Measurements from ENCODE around the gene NTM.
A peak's percentile ranks its signal among the peaks of the same experiment; 100 is the strongest.
"Not testable (repeated sequence)": the region's sequence is repeated elsewhere in the genome, so short reads cannot be mapped to it uniquely, and the experiment has no call there.

The NTM gene

DNA sequence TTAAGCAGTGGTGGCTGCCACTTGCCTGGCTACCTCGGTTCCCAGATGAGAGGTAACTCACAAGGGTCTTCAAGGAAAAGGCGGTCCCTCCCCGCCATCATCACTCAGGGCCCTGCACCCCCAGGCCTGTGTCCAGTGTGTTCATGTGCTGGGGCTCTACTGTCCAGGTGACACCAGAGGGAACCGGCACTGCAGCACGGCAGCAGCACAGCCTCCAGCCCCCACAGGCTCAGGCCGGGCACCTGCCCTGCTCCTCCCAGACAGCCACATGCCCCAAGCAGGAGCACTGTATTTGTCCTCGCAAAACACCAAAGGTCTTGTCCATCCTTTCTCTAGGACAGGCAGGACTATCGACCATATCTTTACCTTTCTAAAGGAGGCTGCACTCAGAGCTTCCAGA, 982.1 kb downstream of the NTM start:
- Histone ChIP-seq H3K9ac (ENCODE audit: low read depth in 1 of 2, low read length in 2 of 2) (no peak overlapping the region), H3K4me3 (ENCODE audit: low read depth in 1 of 2, low read length in 2 of 2) (no peak overlapping the region), H3K27ac (ENCODE audit: low read depth, low read length) (no peak overlapping the region), H3K4me1 (ENCODE audit: control insufficient read depth in 1 of 2, insufficient read depth in 2 of 2, low read length in 2 of 2) (peaks cover 0 to 4% of the 10 kb centered on the region in 2 donors), H3K36me3 (ENCODE audit: control insufficient read depth in 1 of 2, insufficient read depth in 2 of 2, low read length in 2 of 2) (no peaks in the 10 kb centered on the region), H3K27me3 (ENCODE audit: control insufficient read depth in 1 of 2, insufficient read depth in 2 of 2, low read length in 2 of 2) (no peaks in the 10 kb centered on the region), H3K9me3 (ENCODE audit: control insufficient read depth in 1 of 2, low read length in 2 of 2) (no peaks in the 10 kb centered on the region)

DNA sequence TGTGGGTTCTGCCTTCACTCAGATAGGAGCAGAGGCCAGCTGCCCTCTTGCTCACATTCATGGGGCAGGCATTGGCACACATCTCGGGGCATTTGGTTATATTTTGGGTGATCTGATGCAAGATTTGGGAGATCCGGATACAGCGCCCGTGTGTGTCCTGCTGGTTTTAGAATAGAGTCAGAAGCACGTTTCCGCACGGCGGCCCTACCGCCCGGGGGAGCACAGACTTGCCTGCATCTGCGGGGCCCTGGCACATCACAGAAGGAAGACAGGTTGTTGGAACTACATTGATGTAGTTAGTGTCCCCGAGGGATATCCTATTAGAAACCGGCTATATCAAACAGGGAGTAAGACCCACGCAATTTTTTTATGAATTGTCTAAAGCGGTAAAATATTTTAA, 982.8 kb downstream of the NTM start:
- H3K9me3 ChIP-seq (ENCODE audit: control insufficient read depth in 1 of 2, low read length in 2 of 2): no peaks in the 10 kb centered on the region
- no peaks in the 10 kb centered on the region for H3K36me3 ChIP-seq (ENCODE audit: control insufficient read depth in 1 of 2, insufficient read depth in 2 of 2, low read length in 2 of 2)
- H3K4me1 ChIP-seq (ENCODE audit: control insufficient read depth in 1 of 2, insufficient read depth in 2 of 2, low read length in 2 of 2): peaks cover 0 to 9% of the 10 kb centered on the region in 2 donors
- H3K27me3 ChIP-seq (ENCODE audit: control insufficient read depth in 1 of 2, insufficient read depth in 2 of 2, low read length in 2 of 2): no peaks in the 10 kb centered on the region
- no peak overlapping the region for H3K27ac ChIP-seq (ENCODE audit: low read depth, low read length)
- H3K9ac ChIP-seq (ENCODE audit: low read depth in 1 of 2, low read length in 2 of 2): no peak overlapping the region
- no peak overlapping the region for H3K4me3 ChIP-seq (ENCODE audit: low read depth in 1 of 2, low read length in 2 of 2)

DNA sequence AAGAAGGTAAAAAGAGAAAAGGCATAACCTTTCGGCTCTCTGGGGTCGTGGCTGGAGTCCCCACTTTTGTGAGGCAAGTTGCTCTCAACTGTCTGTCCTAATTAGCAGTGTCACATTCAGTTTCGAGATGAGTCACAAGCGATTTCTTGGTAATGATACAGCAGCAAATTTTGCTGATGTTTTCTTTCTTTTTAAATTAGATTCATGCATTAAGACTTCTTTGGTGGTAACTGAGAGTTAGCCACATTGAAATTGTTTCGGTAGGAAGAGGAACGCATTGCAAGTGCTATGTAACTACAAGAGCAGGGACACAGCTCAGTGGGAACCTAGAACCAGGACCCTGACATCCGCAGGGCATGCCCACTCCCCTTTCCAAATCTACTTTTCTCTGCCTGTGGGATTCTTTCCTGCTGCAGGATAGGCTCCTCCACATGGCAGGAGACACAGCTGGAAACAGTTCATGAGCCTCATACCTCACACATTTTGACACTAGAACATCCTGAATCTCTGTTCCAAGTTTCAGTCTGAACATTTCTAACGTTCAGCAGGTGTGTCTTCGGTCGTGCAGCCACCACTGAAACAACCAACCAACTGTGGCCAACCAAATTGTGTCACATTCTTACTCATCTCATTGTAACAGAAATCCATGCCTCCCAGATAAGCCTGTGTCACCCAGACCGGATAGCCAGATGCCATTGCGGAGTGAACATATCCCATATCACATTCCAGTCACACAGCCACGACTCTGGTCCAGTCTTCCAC, 987.6 kb downstream of the NTM start:
- Histone ChIP-seq H3K36me3 (ENCODE audit: control insufficient read depth in 1 of 2, insufficient read depth in 2 of 2, low read length in 2 of 2) (no peaks in the 10 kb centered on the region), H3K27ac (ENCODE audit: low read depth, low read length) (no peak overlapping the region), H3K9me3 (ENCODE audit: control insufficient read depth in 1 of 2, low read length in 2 of 2) (no peaks in the 10 kb centered on the region), H3K27me3 (ENCODE audit: control insufficient read depth in 1 of 2, insufficient read depth in 2 of 2, low read length in 2 of 2) (no peaks in the 10 kb centered on the region), H3K4me1 (ENCODE audit: control insufficient read depth in 1 of 2, insufficient read depth in 2 of 2, low read length in 2 of 2) (peaks cover 0 to 22% of the 10 kb centered on the region in 2 donors), H3K4me3 (ENCODE audit: low read depth in 1 of 2, low read length in 2 of 2) (peak overlapping the region in 1 of 2 donors; percentile 28), H3K9ac (ENCODE audit: low read depth in 1 of 2, low read length in 2 of 2) (no peak overlapping the region)

DNA sequence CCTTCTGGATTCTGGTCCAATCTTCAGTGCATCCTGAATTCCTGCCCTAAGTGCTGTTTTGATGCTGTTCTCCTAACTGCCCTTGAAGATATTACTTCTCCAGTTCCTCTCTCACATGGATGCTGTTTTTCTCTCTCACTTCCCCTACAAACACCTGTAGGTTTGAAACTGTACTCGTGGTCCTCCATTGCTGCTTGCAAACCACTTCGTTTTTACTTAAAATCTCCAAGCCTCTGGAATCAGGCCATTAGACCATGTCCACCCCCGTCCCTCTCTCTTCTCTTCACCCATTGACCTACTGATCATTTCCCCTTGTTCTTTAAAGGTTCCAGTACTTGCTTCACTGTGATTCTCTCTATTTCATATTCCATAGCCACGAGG, 988.1 kb downstream of the NTM start:
- no peak overlapping the region for H3K4me3 ChIP-seq (ENCODE audit: low read depth in 1 of 2, low read length in 2 of 2)
- H3K36me3 ChIP-seq (ENCODE audit: control insufficient read depth in 1 of 2, insufficient read depth in 2 of 2, low read length in 2 of 2): no peaks in the 10 kb centered on the region
- no peaks in the 10 kb centered on the region for H3K9me3 ChIP-seq (ENCODE audit: control insufficient read depth in 1 of 2, low read length in 2 of 2)
- H3K27me3 ChIP-seq (ENCODE audit: control insufficient read depth in 1 of 2, insufficient read depth in 2 of 2, low read length in 2 of 2): no peaks in the 10 kb centered on the region
- no peak overlapping the region for H3K9ac ChIP-seq (ENCODE audit: low read depth in 1 of 2, low read length in 2 of 2)
- peaks cover 0 to 22% of the 10 kb centered on the region in 2 donors for H3K4me1 ChIP-seq (ENCODE audit: control insufficient read depth in 1 of 2, insufficient read depth in 2 of 2, low read length in 2 of 2)
- no peak overlapping the region for H3K27ac ChIP-seq (ENCODE audit: low read depth, low read length)

DNA sequence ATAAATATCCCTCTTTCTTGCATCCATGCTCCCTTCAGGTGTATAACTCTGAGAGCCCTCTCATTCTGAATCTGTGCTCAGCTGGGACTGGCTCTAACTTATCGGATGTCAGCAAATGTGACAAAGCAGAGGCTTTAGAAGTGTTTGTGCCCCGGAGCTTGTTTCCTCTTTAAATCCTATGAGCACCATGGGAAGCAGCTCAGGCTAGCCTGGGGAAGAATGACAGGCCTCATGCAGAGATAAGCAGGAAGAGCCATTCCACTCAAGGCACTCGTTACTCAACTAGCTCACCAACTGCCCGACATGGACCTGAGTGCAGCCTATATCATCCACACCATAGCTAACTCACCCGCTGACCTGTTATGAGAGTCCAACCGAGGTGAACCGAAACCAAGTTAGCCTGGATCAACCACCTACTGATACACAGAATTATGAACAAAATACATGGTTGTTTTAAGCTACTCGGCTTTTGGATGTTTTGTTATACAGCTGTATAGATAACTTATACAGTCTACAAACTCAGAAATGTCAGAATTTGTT, 990.7 kb downstream of the NTM start:
- H3K4me1 ChIP-seq (ENCODE audit: control insufficient read depth in 1 of 2, insufficient read depth in 2 of 2, low read length in 2 of 2): peaks cover 0 to 22% of the 10 kb centered on the region in 2 donors
- H3K27ac ChIP-seq (ENCODE audit: low read depth, low read length): no peak overlapping the region
- no peaks in the 10 kb centered on the region for H3K36me3 ChIP-seq (ENCODE audit: control insufficient read depth in 1 of 2, insufficient read depth in 2 of 2, low read length in 2 of 2)
- H3K9ac ChIP-seq (ENCODE audit: low read depth in 1 of 2, low read length in 2 of 2): no peak overlapping the region
- H3K9me3 ChIP-seq (ENCODE audit: control insufficient read depth in 1 of 2, low read length in 2 of 2): no peaks in the 10 kb centered on the region
- H3K27me3 ChIP-seq (ENCODE audit: control insufficient read depth in 1 of 2, insufficient read depth in 2 of 2, low read length in 2 of 2): no peaks in the 10 kb centered on the region
- H3K4me3 ChIP-seq (ENCODE audit: low read depth in 1 of 2, low read length in 2 of 2): no peak overlapping the region

DNA sequence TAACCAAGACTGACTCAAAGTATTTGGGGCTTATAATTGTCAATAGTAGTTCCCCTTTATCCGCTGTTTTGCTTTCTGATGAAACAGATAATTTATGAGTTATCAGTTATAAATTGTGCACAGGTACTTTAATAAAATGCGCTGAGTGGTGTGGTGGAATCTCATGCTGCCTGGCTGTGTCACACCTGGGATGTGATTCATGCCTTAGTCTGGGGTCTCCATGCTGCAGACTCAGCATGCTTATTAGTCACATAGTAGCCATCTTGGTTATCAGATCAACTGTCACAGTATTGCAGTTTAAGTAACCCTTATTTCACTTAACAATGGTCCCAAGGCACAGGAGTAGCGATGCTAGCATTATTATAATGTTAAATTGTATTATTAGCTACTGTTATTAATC, 995.2 kb downstream of the NTM start:
- no peaks in the 10 kb centered on the region for H3K36me3 ChIP-seq (ENCODE audit: control insufficient read depth in 1 of 2, insufficient read depth in 2 of 2, low read length in 2 of 2)
- H3K27ac ChIP-seq (ENCODE audit: low read depth, low read length): no peak overlapping the region
- H3K9ac ChIP-seq (ENCODE audit: low read depth in 1 of 2, low read length in 2 of 2): no peak overlapping the region
- no peaks in the 10 kb centered on the region for H3K4me1 ChIP-seq (ENCODE audit: control insufficient read depth in 1 of 2, insufficient read depth in 2 of 2, low read length in 2 of 2)
- H3K9me3 ChIP-seq (ENCODE audit: control insufficient read depth in 1 of 2, low read length in 2 of 2): no peaks in the 10 kb centered on the region
- no peak overlapping the region for H3K4me3 ChIP-seq (ENCODE audit: low read depth in 1 of 2, low read length in 2 of 2)
- no peaks in the 10 kb centered on the region for H3K27me3 ChIP-seq (ENCODE audit: control insufficient read depth in 1 of 2, insufficient read depth in 2 of 2, low read length in 2 of 2)

DNA sequence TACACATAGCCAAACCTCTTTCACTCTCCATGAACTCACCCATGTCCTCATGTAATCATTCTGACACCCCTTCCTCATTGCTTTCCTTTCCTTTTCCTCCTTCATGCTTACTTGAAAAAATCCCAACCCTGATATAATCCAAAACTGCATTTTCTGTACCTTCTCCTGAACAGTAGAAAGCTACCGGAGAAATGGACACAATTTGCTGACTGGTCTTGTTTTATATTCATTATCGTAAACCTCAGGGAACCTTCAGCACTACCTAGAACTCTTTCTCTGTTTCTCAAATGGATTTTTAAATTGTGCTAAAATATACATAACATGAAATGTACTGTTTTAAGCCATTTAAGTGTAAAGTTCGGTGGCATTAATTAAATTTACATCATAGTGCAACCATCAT, 996.9 kb downstream of the NTM start:
- Histone ChIP-seq H3K27me3 (ENCODE audit: control insufficient read depth in 1 of 2, insufficient read depth in 2 of 2, low read length in 2 of 2) (no peaks in the 10 kb centered on the region), H3K4me1 (ENCODE audit: control insufficient read depth in 1 of 2, insufficient read depth in 2 of 2, low read length in 2 of 2) (no peaks in the 10 kb centered on the region), H3K4me3 (ENCODE audit: low read depth in 1 of 2, low read length in 2 of 2) (no peak overlapping the region), H3K9ac (ENCODE audit: low read depth in 1 of 2, low read length in 2 of 2) (no peak overlapping the region), H3K9me3 (ENCODE audit: control insufficient read depth in 1 of 2, low read length in 2 of 2) (no peaks in the 10 kb centered on the region), H3K36me3 (ENCODE audit: control insufficient read depth in 1 of 2, insufficient read depth in 2 of 2, low read length in 2 of 2) (no peaks in the 10 kb centered on the region), H3K27ac (ENCODE audit: low read depth, low read length) (no peak overlapping the region)

DNA sequence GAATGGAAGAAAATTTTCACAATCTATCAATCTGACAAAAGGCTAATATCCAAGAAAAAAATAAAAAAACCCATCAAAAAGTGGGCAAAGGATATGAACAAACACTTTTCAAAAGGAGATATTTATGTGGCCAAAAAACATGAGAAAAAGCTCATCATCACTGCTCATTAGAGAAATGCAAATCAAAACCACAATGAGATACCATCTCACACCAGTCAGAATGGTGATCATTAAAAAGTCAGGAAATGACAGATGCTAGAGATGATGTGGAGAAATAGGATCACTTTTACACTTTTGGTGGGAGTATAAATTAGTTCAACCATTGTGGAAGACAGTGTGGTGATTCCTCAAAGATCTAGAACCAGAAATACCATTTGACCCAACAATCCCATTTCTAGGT, 999.7 kb downstream of the NTM start:
- not testable (repeated sequence) for H3K4me1 ChIP-seq (ENCODE audit: control insufficient read depth in 1 of 2, insufficient read depth in 2 of 2, low read length in 2 of 2); H3K9ac ChIP-seq (ENCODE audit: low read depth in 1 of 2, low read length in 2 of 2); H3K27ac ChIP-seq (ENCODE audit: low read depth, low read length); H3K27me3 ChIP-seq (ENCODE audit: control insufficient read depth in 1 of 2, insufficient read depth in 2 of 2, low read length in 2 of 2); H3K4me3 ChIP-seq (ENCODE audit: low read depth in 1 of 2, low read length in 2 of 2); H3K36me3 ChIP-seq (ENCODE audit: control insufficient read depth in 1 of 2, insufficient read depth in 2 of 2, low read length in 2 of 2); H3K9me3 ChIP-seq (ENCODE audit: control insufficient read depth in 1 of 2, low read length in 2 of 2)

DNA sequence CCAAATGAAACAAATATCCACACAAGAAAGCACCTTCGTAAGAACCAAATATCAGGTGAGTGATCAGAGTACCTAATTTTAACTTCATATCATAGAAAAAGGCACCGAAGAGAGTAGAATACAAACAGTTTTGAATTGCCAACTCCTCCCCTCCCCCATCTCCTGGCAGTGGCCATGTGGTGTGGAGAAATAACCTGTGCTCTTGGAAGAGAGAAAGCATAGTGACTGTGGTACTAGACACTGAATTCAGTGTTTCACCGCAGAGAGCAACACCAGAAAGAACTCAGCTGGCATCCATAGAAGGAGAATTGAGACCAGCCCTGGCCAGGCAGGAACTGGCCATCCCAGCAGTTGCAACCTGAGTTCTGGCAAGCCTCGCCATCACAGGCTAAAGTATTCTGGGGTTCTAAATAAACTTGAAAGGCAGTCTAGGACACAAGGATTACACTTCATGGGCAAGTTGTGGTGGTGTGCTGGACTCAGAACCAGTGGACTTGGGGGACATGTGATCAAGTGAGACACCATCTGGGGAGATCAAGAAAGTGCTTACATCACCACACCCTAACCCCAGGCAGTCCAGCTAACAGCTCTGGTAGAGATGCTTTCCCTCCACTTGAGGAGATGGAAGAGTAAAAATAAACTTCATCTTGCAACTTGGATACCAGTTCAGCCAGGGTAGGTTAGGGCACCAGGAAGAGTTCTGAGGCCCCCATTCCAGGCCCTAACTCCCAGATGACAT, 1003.2 kb downstream of the NTM start:
- no peak overlapping the region for H3K4me3 ChIP-seq (ENCODE audit: low read depth in 1 of 2, low read length in 2 of 2)
- H3K27ac ChIP-seq (ENCODE audit: low read depth, low read length): no peak overlapping the region
- H3K4me1 ChIP-seq (ENCODE audit: control insufficient read depth in 1 of 2, insufficient read depth in 2 of 2, low read length in 2 of 2): no peaks in the 10 kb centered on the region
- no peaks in the 10 kb centered on the region for H3K36me3 ChIP-seq (ENCODE audit: control insufficient read depth in 1 of 2, insufficient read depth in 2 of 2, low read length in 2 of 2)
- H3K27me3 ChIP-seq (ENCODE audit: control insufficient read depth in 1 of 2, insufficient read depth in 2 of 2, low read length in 2 of 2): no peaks in the 10 kb centered on the region
- H3K9me3 ChIP-seq (ENCODE audit: control insufficient read depth in 1 of 2, low read length in 2 of 2): no peaks in the 10 kb centered on the region
- no peak overlapping the region for H3K9ac ChIP-seq (ENCODE audit: low read depth in 1 of 2, low read length in 2 of 2)

DNA sequence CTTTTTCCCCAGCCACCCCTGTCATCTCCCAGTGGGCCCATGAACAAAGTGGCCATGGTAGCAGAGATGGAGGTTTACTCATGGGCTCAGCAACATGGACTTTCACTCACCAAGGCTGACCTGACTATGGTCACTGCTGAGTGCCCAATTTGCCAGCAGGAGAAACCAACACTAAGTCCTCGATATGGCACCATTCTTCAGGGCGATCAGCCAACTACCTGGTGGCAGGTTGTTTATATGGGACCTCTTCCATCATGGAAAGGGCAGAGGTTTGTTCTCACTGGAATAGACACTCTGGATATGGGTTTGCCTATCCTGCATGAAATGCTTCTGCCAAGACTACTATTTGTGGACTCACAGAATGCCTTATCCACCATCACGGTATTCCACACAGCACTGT, 1009.1 kb downstream of the NTM start:
- Histone ChIP-seq H3K9ac (ENCODE audit: low read depth in 1 of 2, low read length in 2 of 2) (no peak overlapping the region), H3K36me3 (ENCODE audit: control insufficient read depth in 1 of 2, insufficient read depth in 2 of 2, low read length in 2 of 2) (no peaks in the 10 kb centered on the region), H3K27me3 (ENCODE audit: control insufficient read depth in 1 of 2, insufficient read depth in 2 of 2, low read length in 2 of 2) (no peaks in the 10 kb centered on the region), H3K9me3 (ENCODE audit: control insufficient read depth in 1 of 2, low read length in 2 of 2) (no peaks in the 10 kb centered on the region), H3K4me3 (ENCODE audit: low read depth in 1 of 2, low read length in 2 of 2) (no peak overlapping the region), H3K4me1 (ENCODE audit: control insufficient read depth in 1 of 2, insufficient read depth in 2 of 2, low read length in 2 of 2) (no peaks in the 10 kb centered on the region), H3K27ac (ENCODE audit: low read depth, low read length) (no peak overlapping the region)
